Dendritic cell treated with granulocyte-macrophage colony-stimulating factor and Interleukin-4, amounts not matched to agents 40 ng/mL and 50 ng/mL, for 4 days (primary cell): ENCODE data around the gene HDAC7.
A peak's percentile ranks its signal among the peaks of the same experiment; 100 is the strongest.

Experiments
- H3K27ac Mint-ChIP-seq: one replicate; pipeline ENCODE4 v1.8.0; 2022; ENCODE audit warnings: mild to moderate bottlenecking, mixed read lengths
- H3K27me3 Mint-ChIP-seq: one replicate; pipeline ENCODE4 v1.8.0; 2022; ENCODE audit warnings: mild to moderate bottlenecking, mixed read lengths
- H3K36me3 Mint-ChIP-seq: one replicate; pipeline ENCODE4 v1.8.0; 2022; ENCODE audit warnings: low read depth, mixed read lengths
- H3K4me1 Mint-ChIP-seq: one replicate; pipeline ENCODE4 v1.8.0; 2022; ENCODE audit warnings: low read depth, mixed read lengths
- H3K4me3 Mint-ChIP-seq: one replicate; pipeline ENCODE4 v1.8.0; 2022; ENCODE audit warnings: mild to moderate bottlenecking, moderate library complexity, mixed read lengths
- H3K9me3 Mint-ChIP-seq: one replicate; pipeline ENCODE4 v1.8.0; 2022; ENCODE audit warnings: mixed read lengths
- intact Hi-C: fragments of 100-400 bp; cut with micrococcal nuclease; formaldehyde crosslinking; loops from one replicate; pipeline ENCODE4 v1.15.0; 2022

The HDAC7 gene

DNA sequence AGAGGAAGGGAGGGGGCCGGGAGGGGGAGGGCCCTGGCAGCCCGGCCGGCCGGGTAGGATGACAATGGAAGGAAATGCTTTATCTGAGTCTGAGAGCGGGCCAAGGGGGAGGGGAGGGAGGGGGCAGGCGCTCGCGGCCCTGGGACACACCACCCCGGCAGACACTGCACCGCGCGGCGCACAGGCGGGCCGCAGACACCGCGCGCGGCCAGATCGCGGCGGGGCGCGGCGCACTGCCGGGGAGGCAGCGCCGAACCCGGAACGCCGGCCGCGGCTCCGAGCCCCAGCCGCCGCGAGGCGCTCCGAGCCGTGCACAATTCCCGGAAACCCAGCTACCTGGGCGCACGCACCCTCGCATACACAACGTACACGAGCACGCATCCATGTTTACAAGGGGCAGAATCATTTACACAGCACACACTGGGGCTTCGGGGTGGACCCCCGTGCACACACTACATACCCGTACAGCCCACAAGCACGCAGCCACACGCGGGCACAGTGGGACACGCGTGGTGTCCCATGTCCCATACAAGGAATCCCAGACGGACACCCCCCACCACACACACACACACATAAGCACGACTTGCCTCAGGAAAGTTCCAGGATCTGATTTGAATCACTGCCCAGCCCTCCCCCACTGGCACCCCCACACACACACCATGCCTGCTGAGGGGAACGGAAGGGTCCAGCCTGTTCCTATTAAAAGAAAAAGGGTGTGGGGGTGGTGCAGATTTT, at the start of gene HDAC7:
Gene HDAC7, minus strand, starts transcription at position 8 of the 735 bp plus-strand sequence. CDS start 118 bp downstream, outside the sequence.
- Mint-ChIP-seq H3K27me3 (no peaks in the 10 kb centered on the region), H3K4me3 (peak within 1 kb of the TSS; percentile 85), H3K27ac (peak within 1 kb of the TSS; percentile 89), H3K4me1 (peaks cover 80% of the 10 kb centered on the region), H3K36me3 (peaks cover 23% of the 10 kb centered on the region), H3K9me3 (no peaks in the 10 kb centered on the region)
- intact Hi-C loops: no loop called here

DNA sequence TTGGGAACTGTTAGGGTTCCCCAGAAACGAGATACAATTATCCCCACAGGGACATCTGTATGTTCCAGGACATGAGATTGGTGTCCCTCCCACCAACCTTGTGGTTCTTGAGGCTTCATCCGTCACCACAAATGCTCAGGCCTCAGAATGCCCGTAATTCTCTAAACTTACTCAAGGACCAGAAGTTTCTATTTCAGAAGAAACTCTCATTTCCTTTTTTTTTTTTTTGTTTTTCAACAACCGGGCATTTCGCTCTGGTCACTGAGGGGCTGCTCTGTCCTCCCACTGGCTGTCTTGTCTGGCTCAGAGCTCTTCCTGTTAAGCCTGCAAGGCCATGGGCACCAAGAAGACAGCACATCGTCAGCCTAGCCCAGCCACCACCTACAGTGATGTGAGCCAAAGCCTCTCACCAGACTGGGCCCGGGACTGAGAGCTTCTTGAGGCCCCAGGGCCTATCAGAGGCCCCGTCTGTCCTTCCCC, 48.9 kb upstream of the HDAC7 start:
- H3K9me3 Mint-ChIP-seq: no peaks in the 10 kb centered on the region
- H3K36me3 Mint-ChIP-seq: peaks cover 91% of the 10 kb centered on the region
- intact Hi-C loops: no loop called here
- H3K27ac Mint-ChIP-seq: peak overlapping the region; percentile 97
- H3K4me3 Mint-ChIP-seq: peak overlapping the region; percentile 27
- peaks cover 99% of the 10 kb centered on the region for H3K4me1 Mint-ChIP-seq
- no peaks in the 10 kb centered on the region for H3K27me3 Mint-ChIP-seq

DNA sequence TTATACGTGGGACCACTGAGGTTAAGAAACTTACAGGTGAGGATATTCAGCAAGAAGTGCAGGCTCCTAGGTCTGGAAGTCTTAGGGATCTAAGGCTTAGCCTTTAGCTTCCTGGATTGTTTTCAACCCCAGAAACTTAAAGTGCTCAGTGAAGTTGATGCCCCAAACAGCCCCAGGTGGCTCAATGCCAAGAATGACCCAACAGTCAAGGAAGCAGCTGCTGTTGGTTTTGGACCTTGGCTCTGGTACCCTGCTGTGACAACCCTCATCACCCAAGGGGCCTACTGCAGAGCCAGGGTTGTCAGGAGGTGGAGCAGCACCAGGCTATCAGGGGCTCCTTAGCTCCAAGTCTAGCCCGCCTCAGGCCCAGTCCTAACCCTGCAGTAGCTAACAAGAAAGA, 48.3 kb upstream of the HDAC7 start:
- peak overlapping the region; percentile 97 for H3K27ac Mint-ChIP-seq
- no peaks in the 10 kb centered on the region for H3K27me3 Mint-ChIP-seq
- H3K4me1 Mint-ChIP-seq: peaks cover 96% of the 10 kb centered on the region
- peak overlapping the region; percentile 9 for H3K4me3 Mint-ChIP-seq
- H3K9me3 Mint-ChIP-seq: no peaks in the 10 kb centered on the region
- H3K36me3 Mint-ChIP-seq: peaks cover 91% of the 10 kb centered on the region
- intact Hi-C loops: no loop called here

DNA sequence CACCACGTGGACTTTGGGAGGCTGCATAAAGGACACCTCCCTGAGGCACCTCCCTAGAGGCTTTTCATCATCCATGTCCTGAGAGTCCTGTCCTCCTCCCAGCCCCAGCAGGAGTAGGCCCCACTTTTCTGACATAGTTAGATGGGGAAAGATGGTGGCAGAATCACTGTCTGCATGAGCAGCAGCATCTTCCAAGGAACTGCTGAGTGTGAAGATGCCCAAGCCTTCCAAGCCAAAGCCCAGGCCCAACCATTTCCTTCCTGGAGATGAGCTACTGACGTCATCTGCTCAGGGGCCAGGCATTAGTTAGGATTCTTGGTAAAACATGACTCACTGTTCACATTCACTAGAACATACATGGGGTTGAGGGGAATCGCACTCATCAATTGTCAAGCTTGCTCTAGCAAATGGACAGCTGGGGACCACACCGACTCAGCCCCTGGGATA, 47.8 kb upstream of the HDAC7 start:
- peaks cover 91% of the 10 kb centered on the region for H3K36me3 Mint-ChIP-seq
- intact Hi-C loops: loop anchor here (2.0 kb wide), 1 partner anchor 15 kb away; no protein-coding TSS in a partner anchor
- peak overlapping the region; percentile 9 for H3K4me3 Mint-ChIP-seq
- peaks cover 91% of the 10 kb centered on the region for H3K4me1 Mint-ChIP-seq
- H3K27me3 Mint-ChIP-seq: no peaks in the 10 kb centered on the region
- H3K27ac Mint-ChIP-seq: peak overlapping the region; percentile 97
- H3K9me3 Mint-ChIP-seq: no peaks in the 10 kb centered on the region

DNA sequence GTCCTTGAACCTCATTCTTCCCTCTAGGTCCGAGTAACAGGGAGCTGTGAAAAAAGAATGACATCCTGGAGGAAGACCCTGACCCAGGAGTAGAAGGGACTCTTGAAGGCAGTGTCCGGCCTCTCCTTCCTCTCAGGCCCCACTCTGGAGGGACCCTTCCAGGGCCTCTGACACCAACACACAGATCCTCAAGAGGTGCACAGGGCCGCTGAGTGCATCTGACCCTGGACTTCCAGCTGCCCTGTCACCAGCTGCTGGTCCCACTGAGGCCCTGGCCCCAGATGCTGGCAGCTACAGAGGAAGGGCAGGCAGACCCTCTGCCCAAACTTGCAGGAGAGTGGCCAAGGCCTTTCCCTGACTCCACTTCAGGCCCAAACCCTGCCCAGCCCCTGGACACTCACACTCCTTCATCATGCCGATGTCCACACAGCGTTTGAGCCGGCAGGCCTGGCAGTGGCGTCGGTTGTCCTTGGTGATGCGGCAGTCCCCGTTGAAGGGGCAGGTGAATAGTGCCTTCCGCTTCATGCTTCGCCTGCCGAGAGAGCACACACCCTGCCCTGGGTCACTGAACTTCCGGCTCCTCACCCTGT, 45.0 kb upstream of the HDAC7 start:
- peaks cover 94% of the 10 kb centered on the region for H3K36me3 Mint-ChIP-seq
- intact Hi-C loops: no loop called here
- H3K9me3 Mint-ChIP-seq: no peaks in the 10 kb centered on the region
- H3K27me3 Mint-ChIP-seq: no peaks in the 10 kb centered on the region
- H3K27ac Mint-ChIP-seq: peak overlapping the region; percentile 97
- peaks cover 66% of the 10 kb centered on the region for H3K4me1 Mint-ChIP-seq
- no peak overlapping the region for H3K4me3 Mint-ChIP-seq

DNA sequence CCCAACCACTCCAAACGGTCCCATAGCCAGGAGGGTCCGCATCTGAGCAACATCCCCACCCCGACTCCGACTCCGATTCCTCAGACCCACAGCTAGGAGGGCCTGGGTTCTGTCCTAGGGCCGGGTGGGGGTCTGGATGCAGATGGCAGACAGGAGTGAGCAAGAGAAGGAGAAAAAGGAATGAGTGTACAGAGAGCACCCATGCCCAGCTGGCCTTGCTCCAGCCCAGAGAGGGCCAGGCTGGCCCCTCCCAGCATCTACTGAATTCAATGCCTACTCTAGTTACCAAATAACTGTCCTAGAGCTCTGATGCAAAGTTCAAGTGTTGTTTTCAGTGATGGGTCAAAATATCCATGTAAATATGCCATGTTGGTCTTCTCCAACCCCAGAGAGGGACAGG, 44.3 kb upstream of the HDAC7 start:
- H3K9me3 Mint-ChIP-seq: no peaks in the 10 kb centered on the region
- H3K4me1 Mint-ChIP-seq: peaks cover 66% of the 10 kb centered on the region
- no peaks in the 10 kb centered on the region for H3K27me3 Mint-ChIP-seq
- H3K36me3 Mint-ChIP-seq: peaks cover 94% of the 10 kb centered on the region
- H3K27ac Mint-ChIP-seq: peak overlapping the region; percentile 97
- no peak overlapping the region for H3K4me3 Mint-ChIP-seq
- intact Hi-C loops: no loop called here

DNA sequence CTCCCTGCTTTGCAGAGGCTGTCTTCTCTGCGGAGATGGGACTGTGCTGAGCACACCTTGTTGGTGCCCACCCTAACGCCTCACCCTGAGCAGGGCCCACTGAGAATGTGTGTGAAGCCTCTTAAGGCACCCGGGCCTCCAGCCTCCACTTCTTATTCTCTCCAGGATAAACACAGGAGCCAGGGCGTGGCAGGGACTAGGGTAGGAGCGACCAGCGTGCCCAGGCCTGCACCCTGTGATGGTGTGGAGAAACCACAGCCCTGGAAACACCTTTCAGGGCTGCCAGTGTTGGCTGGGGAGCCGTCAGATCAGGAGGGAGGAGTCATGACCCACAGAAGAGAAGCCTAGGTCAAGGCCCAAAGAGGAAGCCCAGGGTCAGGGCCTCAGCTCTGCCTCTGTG, 43.8 kb upstream of the HDAC7 start:
- Mint-ChIP-seq H3K9me3 (no peaks in the 10 kb centered on the region), H3K36me3 (peaks cover 96% of the 10 kb centered on the region), H3K27ac (peak overlapping the region; percentile 97), H3K4me1 (peaks cover 64% of the 10 kb centered on the region), H3K4me3 (no peak overlapping the region), H3K27me3 (no peaks in the 10 kb centered on the region)
- intact Hi-C loops: no loop called here

DNA sequence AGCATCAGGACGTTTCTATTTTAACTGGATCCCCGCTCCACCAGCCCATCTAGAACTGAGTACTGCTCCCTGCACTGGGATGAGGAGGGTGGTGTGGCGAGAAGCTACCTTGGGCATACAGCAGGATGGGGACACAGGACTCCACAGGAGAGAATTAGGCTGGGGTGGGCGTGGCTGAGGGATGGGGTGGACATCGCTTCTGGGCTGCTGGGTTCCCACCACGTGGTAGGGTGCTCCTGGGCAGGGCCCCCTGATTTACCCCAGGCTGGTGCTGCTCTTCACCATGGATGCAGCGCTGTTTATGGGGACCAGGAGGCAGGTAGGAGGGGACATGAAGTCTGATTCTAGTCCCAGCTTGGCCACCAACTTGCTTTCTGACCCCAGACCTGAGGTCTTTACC, 43.2 kb upstream of the HDAC7 start:
- intact Hi-C loops: no loop called here
- H3K27me3 Mint-ChIP-seq: no peaks in the 10 kb centered on the region
- peaks cover 64% of the 10 kb centered on the region for H3K4me1 Mint-ChIP-seq
- H3K36me3 Mint-ChIP-seq: peaks cover 100% of the 10 kb centered on the region
- H3K4me3 Mint-ChIP-seq: no peak overlapping the region
- peak overlapping the region; percentile 1 for H3K27ac Mint-ChIP-seq
- no peaks in the 10 kb centered on the region for H3K9me3 Mint-ChIP-seq

DNA sequence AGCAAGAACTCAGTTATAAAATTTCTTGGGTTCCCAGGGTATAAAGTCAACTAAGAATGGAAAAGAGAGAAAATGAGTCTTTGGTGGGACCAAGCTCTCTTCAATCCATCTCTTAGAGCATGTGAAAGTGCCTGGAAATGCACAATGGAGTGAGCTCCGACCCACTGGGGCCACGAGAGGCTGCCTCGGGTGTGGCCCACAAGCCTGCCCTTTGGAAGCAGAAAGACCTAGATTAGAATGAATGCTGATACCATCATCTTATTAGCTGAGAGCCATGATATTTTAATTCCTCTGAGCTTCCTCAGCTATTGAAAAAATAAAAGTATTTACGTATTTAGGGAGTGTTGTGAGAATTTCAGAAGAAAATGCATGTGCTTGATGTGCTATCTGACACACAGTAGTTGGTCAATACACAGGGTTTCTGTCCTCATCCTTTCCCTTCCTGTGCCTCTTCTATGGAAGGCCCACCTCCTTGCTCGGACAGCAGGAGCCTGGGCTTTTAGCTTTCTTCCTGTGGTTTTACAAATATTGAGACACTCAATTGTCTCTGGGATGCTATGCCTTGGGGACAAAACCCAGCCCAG, 42.6 kb upstream of the HDAC7 start:
- H3K4me1 Mint-ChIP-seq: peaks cover 64% of the 10 kb centered on the region
- no peaks in the 10 kb centered on the region for H3K27me3 Mint-ChIP-seq
- H3K27ac Mint-ChIP-seq: peak overlapping the region; percentile 1
- intact Hi-C loops: no loop called here
- no peak overlapping the region for H3K4me3 Mint-ChIP-seq
- no peaks in the 10 kb centered on the region for H3K9me3 Mint-ChIP-seq
- peaks cover 100% of the 10 kb centered on the region for H3K36me3 Mint-ChIP-seq

DNA sequence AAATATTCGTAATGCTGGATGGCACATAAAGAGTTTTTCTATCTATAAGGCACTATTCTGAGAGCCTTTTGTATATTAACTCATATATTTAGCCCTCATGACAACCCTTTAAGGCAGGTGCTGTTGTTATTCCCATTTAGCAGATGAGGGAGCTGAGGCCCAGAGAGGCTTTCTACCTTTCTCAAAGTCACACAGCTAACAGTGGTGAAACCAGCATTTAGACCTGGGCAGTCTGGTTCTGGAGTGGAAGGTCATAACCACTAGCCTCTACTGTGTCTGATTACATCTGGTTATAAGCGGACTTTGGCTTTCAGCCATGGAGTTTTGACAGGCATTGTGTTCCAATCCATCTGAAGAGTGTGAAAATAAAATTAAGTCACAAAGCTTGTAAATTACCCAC, 41.2 kb upstream of the HDAC7 start:
- Mint-ChIP-seq H3K4me3 (no peak overlapping the region), H3K27me3 (no peaks in the 10 kb centered on the region), H3K4me1 (peaks cover 53% of the 10 kb centered on the region), H3K27ac (no peak overlapping the region), H3K9me3 (no peaks in the 10 kb centered on the region), H3K36me3 (peaks cover 100% of the 10 kb centered on the region)
- intact Hi-C loops: no loop called here

DNA sequence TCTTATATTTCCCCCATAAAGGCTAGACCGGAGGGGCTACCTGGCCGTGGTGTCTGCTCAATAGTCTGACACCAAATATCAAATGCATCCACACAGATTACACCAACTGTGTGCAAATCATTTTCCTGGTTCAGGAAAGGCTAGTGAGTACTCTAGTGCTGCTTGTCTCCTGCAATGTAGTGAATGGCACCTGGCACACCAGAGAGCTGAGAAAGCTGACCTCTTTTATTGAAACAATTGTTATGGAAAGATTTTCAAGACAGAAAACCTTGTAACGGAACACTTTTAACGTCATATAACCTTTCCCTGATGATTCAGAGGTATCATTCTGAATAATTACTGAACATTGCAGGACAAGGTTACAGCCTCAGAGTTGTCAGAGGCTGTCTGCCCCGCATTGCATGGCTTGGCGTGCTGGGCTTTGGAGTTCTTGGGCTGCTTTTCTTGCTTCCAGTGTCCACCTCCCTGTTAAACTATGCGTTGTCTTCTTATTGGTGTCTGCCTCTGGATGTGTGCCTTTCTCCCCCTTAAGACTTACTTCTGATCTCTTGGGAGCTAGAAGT, 40.7 kb upstream of the HDAC7 start:
- Mint-ChIP-seq H3K4me1 (peaks cover 48% of the 10 kb centered on the region), H3K27ac (no peak overlapping the region), H3K4me3 (no peak overlapping the region), H3K36me3 (peaks cover 100% of the 10 kb centered on the region), H3K27me3 (no peaks in the 10 kb centered on the region), H3K9me3 (no peaks in the 10 kb centered on the region)
- intact Hi-C loops: no loop called here

DNA sequence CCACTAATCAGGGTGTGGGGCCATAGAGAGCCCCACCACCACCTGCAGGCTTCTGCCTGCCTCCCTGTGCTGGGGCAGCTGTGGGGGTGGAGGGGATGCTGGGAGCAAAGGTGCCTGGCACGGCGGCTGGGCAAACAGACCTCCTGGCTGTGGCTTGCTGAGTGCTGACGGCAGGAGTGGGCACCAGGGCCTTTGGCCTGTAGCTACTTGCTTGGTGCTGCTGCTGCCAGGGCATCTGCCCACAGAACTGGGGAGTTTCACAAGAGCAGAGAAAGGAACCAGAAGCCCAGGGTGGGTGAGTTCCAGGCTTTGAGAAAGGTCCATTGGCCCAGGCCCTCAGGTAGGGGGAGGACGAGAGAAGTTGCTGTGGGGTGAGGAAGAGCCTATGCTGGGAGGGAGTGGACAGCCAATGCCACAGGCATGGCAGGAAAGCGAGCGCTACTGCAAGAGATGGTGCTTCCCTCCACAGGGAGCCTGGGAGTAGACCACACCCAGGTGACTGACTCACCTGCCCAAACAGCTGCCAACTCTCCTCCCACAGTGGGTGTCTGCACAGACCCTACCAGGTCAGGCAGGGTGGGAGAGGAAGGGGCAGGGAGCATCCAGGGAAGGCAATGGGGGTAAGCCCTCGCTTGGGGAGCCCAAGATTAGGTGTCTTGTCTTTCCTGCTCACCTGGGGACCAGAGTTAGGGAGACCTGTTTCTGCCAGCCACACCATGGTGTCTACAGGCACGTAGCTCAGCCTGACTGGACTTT, 39.0 kb upstream of the HDAC7 start:
- H3K36me3 Mint-ChIP-seq: peaks cover 100% of the 10 kb centered on the region
- peaks cover 32% of the 10 kb centered on the region for H3K4me1 Mint-ChIP-seq
- no peaks in the 10 kb centered on the region for H3K9me3 Mint-ChIP-seq
- no peaks in the 10 kb centered on the region for H3K27me3 Mint-ChIP-seq
- H3K27ac Mint-ChIP-seq: peak overlapping the region; percentile 72
- no peak overlapping the region for H3K4me3 Mint-ChIP-seq
- intact Hi-C loops: loop anchor here (10.0 kb wide), 1 partner anchor 46 kb away; the partner anchor contains the start of gene VDR

DNA sequence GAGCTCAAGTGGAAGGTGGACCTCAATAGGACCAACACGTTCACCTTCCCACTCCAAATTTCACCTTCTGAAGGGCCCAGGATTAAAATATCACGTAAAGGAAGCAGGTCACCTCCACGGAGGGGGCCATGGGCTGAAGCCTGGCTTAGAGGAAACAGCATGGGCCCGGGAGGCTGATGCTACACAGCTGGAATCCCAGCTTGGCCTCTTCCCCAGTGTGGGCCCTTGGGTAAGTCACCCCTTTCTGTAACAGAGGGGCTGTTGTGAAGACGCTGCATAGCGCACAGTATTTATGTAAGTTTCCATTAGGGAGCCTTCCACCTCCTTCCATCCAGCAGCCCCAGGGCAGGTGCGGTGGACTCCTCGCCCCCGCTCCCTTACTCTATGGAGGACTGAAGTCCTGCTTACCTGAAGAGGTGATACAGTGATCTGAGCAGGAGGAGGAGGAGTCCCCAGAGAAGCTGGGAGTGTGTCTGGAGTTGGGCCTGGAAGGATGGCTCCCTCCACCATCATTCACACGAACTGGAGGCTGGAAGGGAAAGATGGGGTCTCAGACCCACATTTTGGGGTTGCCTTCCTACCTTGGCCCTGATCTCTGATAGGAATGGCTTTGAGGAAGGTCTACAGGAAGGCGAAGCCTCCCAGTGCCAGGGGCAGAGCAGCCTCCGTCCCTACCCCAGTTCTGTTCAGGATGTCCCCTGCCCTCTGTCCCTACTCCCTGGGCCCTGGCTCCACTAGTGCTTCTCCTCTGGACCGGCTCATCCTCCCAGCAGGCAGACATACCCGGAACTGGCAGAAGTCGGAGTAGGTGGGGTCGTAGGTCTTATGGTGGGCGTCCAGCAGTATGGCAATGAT, 37.2 kb upstream of the HDAC7 start:
- Mint-ChIP-seq H3K36me3 (peaks cover 97% of the 10 kb centered on the region), H3K9me3 (no peaks in the 10 kb centered on the region), H3K27ac (peak overlapping the region; percentile 72), H3K4me3 (no peak overlapping the region), H3K4me1 (peaks cover 30% of the 10 kb centered on the region), H3K27me3 (no peaks in the 10 kb centered on the region)
- intact Hi-C loops: loop anchor here (10.0 kb wide), 1 partner anchor 48 kb away; the partner anchor contains the start of gene VDR
